Inflammatory macrophage (primary cell): Measurements from ENCODE around the gene NUDT4.
"Not testable (repeated sequence)": the region's sequence is repeated elsewhere in the genome, so short reads cannot be mapped to it uniquely, and the experiment has no call there.

Experiments used
- DNase-seq, 2 donors: peaks; one replicate each; pipeline ENCODE4 v3.0.0-alpha.2; 2020 to 2022

The NUDT4 gene

DNA sequence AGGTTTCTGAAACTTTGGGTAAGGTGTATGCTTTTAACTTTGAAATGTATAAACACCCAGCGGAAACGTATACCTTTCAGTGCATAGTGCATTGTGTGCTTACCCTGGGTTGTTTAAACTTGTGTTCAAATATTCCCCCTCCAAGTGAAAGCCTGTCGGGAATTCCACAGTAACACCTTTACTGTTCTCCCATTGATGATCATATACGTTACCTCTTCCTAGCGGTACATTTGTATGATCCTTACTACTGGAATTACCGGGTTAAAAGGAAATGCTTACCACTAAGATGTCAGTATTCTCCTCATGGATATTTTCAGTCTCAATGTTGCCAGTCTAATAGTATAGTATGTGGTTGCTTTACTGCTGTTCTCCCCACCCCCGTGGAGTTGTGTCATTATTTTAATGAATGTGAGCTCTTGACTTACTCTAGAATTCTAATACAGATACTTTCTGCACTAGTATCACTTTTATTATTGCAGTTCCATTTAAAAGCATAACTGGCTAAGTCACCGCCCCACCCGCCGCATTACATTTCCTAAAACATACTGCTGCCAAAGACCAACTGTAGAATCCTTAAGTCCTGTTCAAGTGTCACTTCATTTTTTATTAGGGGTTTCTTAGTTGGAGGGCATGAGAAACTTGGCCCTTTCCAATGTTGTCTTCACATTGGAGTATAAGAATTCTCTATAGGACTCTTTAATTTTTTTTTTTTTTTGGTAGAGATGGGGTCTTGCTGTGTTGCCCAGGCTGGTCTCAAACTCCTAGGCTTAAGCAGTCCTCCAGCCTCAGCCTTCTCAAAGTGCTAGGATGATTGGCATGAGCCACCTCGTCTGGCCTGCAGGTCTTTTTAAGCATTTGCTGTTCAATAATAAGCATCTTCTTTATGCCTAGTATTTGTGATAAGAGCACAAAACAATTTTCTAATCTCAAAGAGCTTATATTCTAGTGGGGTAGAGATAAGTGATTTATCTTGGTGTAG is 24.9 kb downstream of the NUDT4 start:
- no peak for DNase-seq

DNA sequence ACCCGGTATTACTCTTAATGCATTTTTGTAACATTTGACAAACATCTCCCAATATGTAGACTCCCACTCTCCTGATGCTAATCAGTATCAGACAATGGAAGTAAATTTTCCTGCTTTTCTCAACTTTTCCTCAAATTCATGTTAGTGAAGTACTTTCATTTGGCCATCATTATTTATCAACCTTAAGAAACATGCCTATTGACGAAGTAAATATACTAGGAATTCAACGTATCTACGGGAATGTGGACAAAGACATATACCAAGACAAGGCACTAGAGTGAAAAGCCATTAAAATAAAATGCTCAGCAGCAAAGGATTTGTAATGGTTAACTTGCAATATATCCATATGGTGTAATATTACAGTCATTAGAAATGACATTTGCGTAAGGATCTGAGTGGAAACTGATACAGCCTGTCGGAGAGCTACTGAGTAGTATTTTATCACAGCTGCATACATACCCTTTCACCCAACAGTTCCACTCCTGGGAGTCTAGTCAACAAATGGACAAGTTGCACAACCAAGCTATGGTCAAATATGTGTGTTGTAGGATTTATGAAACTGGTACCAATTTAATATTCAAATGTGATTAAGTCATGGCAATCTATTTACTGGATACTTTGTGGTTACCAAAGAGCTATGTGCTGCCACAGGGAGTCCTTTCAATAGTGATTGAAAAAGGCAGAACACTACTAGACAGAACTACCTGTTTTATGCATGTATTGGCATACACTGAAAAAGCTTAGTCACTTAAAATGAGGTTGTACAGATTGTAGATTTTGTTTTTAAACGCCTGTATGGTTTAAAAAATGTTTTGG is 26.5 kb downstream of the NUDT4 start:
- no peak for DNase-seq

GRCh38 chr12:93404961-93405849 is 27.5 kb downstream of the NUDT4 start:
- no peak for DNase-seq

- no peak for DNase-seq
Measured at GRCh38 chr12:93407054-93407962, 29.6 kb downstream of the NUDT4 start.

DNA sequence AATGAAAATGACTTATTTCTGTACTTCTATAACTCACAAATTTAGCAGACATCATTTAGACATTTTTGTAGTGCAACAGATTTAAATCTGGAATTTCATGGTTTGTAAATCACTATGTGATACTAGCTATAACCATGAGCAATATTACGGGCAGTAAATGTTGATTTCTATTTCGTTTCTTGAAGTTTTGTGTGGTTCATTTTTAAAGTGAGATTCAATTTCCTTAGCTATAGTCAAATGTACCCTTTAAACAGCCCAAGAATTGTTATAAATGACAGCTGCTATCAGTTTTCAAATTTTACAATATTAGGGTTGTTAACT is 30.2 kb downstream of the NUDT4 start:
- DNase-seq, result no peak

- DNase-seq, result no peak
Measured at GRCh38 chr12:93408813-93409212, 31.1 kb downstream of the NUDT4 start.

GRCh38 chr12:93409343-93410187 is 31.8 kb downstream of the NUDT4 start:
- not testable (repeated sequence) for DNase-seq

DNA sequence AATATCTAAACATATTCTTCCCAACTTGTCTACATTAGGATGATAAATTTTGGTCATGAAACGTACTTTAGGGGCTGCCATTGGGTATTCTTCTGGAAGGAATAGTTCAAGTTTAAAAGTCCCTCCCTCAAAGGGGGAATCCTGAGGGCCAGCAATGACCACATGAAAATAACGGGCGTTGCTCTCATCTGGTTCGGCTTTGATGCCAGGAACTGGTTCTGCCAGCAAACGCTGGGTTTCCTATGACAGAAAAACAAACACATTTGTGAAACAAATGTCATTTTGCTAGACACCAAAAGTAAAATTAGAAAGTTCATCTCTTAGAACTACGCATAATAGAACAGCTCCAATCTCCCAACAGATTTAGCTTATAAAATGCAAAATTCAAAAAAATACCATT is 33.3 kb downstream of the NUDT4 start:
- DNase-seq, result not testable (repeated sequence)

DNA sequence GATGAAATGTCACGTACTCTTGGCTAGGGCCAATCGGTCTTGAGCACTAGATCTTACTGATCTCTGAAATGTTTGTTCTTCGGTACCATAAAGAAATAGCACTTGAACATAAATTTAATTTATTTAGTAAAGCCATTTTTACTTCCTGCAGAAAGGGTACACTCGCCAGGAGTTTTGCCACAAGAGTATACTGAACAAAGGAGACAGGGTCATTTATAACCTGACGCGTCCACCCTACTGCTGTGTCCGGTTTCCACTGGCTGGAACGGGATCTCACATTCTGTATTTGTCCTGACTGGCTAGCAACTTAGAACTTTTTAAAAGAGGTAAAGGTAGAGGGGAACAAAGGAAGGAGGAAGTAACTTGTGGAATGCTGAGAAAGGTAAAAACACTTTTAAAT is 34.7 kb downstream of the NUDT4 start:
- not testable (repeated sequence) for DNase-seq

GRCh38 chr12:93413064-93413463 is 35.3 kb downstream of the NUDT4 start:
- peak; percentile 30 to 44 for DNase-seq

DNA sequence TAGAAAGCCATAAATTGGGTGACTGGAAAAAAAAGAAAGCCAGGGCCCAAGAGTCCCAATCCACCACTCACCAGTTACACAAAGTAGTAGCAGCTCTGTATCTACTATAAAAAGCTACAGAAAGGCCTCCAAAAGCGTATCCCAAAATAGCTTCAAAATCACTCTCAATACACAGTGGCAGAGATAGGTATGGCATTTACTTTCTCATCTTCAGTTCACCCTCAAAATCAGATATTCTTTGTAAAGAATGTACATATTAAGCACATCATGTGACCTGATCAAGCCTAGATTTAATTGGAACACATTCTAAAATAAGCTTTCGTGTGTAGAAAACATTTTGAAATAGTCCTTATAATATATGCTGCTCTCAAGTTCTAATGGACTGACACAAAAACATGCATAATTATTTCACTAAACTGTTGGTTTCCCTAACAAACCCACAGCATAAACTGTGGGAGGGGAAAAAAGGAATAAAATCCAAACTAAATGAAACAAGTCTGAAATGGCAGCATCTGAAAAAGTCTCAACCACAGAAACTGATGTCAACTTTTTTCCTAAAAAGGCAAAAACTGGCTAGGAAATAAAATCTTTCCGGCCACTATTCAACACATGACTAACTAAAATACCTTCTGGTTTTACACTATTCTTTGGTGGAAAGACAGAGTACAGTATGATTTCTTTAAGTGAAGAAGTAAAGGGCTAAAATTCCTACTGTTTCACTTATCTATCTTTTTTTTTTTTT is 38.2 kb downstream of the NUDT4 start:
- no peak for DNase-seq

DNA sequence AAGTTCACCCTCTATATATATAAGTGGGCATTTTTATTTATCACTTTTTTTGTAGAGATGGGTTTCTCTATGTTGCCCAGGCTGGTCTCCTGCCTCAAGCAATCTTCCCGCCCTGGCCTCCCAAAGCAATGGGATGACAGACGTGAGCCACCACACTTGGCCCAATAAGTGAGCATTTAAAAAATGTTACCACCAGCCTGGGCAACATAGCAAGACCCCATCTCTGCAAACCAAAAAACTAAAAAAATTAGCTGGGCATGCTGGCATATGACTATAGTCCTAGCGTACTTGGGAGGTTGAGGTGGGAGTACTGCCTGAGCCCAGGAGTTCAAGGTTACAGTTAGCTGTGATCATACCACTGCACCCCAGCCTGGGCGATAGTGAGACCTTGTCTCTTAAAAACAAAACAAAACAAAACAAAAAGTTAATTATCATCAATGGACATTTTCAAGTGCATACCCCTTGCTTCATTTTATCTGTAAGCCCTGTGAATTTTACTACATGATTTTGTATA is 40.3 kb downstream of the NUDT4 start:
- no peak for DNase-seq

GRCh38 chr12:93419388-93420034 is 41.8 kb downstream of the NUDT4 start:
- DNase-seq, result peak; percentile 19 to 63

DNA sequence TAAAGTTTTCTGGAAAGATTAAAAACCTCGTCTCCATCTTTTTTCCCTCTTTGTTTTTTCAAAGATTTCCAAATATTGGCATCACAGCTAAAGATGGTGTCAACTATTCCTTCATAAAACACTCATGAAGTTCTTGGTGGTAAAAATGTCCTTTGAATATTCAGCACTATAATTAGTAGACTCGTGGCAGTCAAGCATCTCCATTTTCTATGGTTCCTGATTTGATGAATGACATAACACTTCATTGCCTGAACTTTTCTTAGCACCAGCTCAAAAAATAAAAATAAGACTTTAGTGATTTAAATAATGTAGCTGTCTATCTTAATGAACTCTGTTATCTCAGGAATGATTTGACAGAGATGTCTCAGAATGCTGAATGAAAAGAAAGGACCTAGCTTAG is 44.3 kb downstream of the NUDT4 start:
- DNase-seq, result no peak

DNA sequence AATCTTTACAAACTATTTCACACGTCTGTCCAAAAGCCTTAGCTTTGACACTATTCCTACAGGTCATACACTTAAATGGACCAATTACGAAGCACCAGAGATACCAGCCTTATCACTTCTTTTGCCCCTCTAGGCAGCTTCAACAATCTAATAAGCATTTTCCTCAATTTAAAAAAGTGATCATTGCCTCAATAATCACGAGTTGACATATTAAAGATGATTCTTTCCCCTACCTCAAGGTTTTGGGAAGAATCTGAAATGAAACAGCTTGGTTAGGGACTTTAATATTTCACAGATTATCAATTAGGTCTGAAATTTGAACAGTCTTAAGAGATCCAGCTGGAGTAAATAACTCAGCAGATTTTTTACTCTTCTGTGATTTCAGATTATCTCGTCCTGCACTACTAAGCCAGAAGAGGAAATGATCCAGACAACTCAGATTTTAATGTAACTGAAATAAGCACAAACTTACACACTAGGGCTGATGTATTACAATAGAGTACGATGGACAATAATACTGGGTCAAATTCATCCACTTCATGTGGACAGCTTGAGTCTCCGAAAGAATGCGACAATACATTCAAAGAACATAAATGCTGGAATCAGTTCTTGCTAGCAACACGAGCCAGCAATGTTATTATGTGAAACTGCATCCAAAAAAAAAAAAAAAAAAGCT is 48.1 kb downstream of the NUDT4 start:
- DNase-seq, result no peak

- DNase-seq, result no peak
Measured at GRCh38 chr12:93426412-93426805, 48.7 kb downstream of the NUDT4 start.

DNA sequence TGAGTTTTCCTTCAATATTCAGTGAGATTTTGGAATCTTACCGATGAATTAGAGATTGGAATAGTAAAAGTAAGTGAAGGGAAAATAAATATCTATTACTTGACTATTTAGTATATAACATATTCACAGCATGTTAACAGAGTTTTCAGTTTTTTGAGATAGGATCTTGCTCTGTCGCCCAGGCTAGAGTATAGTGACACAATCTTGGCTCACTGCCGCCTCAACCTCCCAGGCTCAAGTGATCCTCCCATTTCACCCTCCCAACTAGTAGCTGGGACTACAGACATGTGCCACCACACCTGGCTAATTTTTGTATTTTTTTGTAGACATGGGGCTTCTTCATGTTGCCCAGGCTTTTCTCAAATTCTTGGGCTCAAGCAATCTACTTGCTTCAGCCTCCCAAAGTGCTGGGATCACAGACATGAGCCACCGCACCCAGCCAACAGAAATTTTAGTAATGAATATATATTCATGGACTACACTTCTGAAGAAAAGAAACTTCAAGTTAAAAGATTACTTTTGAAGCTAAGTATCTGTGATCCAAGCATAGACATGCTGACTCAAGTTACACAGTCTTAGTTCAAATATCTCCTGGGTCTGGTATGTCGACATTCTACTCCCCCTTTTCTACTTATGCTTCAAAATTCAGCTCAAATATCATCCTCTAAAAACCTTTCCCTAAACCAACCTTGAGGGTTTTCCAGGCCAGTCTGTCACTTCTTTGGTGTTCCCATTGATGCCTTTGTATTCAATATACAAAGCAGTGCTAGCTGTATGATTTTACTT is 50.2 kb downstream of the NUDT4 start:
- DNase-seq, result no peak

DNA sequence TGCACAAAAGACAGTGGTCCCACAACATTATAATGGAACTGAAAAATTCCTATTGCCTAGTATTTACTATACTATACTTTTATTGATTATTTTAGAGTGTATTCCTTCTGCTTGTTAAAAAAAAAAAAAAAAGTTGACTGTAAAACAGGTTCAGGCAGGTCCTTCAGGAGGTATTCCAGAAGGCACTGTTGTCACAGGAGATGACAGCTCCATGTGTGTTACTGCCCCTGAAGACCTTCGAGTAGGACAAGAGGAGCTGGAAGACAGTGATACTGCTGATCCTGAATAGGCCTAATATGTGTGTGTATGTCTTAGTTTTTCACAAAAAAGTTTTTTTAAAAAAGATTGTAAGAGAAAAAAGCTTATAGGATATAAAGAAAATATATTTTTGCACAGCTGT is 51.7 kb downstream of the NUDT4 start:
- no peak for DNase-seq
